Thyroid gland (tissue), 4 donors: ENCODE data around the gene FGF5. TPM values are rescaled to one million over a fixed set of nuclear protein-coding genes. Genes with fewer than 3 reads are reported as not detected.

Experiments used
- DNase-seq, 2 donors: peaks; one replicate each; pipeline ENCODE4 v3.0.0-alpha.2; 2019
- H3K27ac ChIP-seq, 3 donors: fragments of 200-600 bp; sonication (generic); 1 replicate in 2 of 3; 2 replicates in 1 of 3; pipeline ENCODE4 v1.5.1; 2016 to 2019; ENCODE audit warnings: mild to moderate bottlenecking in 1 of 3, moderate library complexity in 1 of 3
- H3K27me3 ChIP-seq: fragments of 200-600 bp; sonication (generic); one replicate; pipeline ENCODE4 v1.5.1; 2019
- H3K36me3 ChIP-seq, 2 donors: fragments of 200-600 bp; sonication (generic); one replicate each; pipeline ENCODE4 v1.5.1; 2016 to 2019
- H3K4me1 ChIP-seq, 2 donors: fragments of 200-600 bp; sonication (generic); one replicate each; pipeline ENCODE4 v1.5.1; 2017 to 2019
- H3K4me3 ChIP-seq, 3 donors: fragments of 200-600 bp; sonication (generic); replicated peaks in 1 of 3; 1 replicate in 2 of 3; 2 replicates in 1 of 3; pipeline ENCODE4 v1.5.1; 2016; ENCODE audit warnings: mild to moderate bottlenecking in 1 of 3
- H3K9me3 ChIP-seq: fragments of 200-600 bp; sonication (generic); one replicate; pipeline ENCODE4 v1.5.1; 2017
- CTCF ChIP-seq, 6 experiments: fragments of 200-600 bp in 3 of 6; fragments of 450-650 bp in 3 of 6; sonication (generic) in 3 of 6; IDR thresholded peaks; one replicate each; pipeline ENCODE4 v1.5.1; 2016 to 2019; ENCODE audit warnings: antibody characterized with exemption in 6 of 6, mild to moderate bottlenecking in 2 of 6, inconsistent platforms in 1 of 6, moderate library complexity in 1 of 6
- POLR2A ChIP-seq, 2 donors: fragments of 450-650 bp; IDR thresholded peaks; one replicate each; pipeline ENCODE4 v1.6.1; 2017; ENCODE audit warnings: antibody characterized with exemption in 2 of 2, mild to moderate bottlenecking in 2 of 2, moderate library complexity in 1 of 2
- WGBS, 2 donors: methylation state at CpG; one replicate each; pipeline ENCODE4 v1.1.5; 2017; 5-methylcytosine and 5-hydroxymethylcytosine counted together
- intact Hi-C: fragments of 100-400 bp; cut with DNase I; formaldehyde crosslinking; loops from one replicate; pipeline ENCODE4 v1.15.1; 2023
- total RNA-seq, 4 donors: library from RNA; depleted of rRNA; stranded (reverse); fragments of >200 nt; gene quantifications; one replicate each; pipeline ENCODE4 v1.2.3, GENCODE V29; 2016

FGF5 gene
- total RNA-seq, 4 donors from 2014 or later = not detected

GRCh38 chr4:80257851-80258250, 8.6 kb upstream of the FGF5 start:
- no peak for DNase-seq
- TF ChIP-seq POLR2A (IDR thresholded peaks at IDR 0.05) (no peak), CTCF (IDR thresholded peaks at IDR 0.05) (no peak)
- intact Hi-C loops = no loop called here
- H3K36me3 ChIP-seq = no peaks in the 10 kb centered on the region
- no peaks in the 10 kb centered on the region for H3K4me1 ChIP-seq
- no peak overlapping the region for H3K27ac ChIP-seq
- no peaks in the 10 kb centered on the region for H3K9me3 ChIP-seq
- no peaks in the 10 kb centered on the region for H3K27me3 ChIP-seq
- no peak overlapping the region for H3K4me3 ChIP-seq

- TF ChIP-seq POLR2A (IDR thresholded peaks at IDR 0.05) (no peak), CTCF (IDR thresholded peaks at IDR 0.05) (no peak)
- intact Hi-C loops = no loop called here
- no peaks in the 10 kb centered on the region for H3K36me3 ChIP-seq
- 38% methylated on average over 4 of the region's 4 CpGs for WGBS, 2 donors
- no peak for DNase-seq
- H3K4me1 ChIP-seq = no peaks in the 10 kb centered on the region
- H3K4me3 ChIP-seq = no peak overlapping the region
- no peak overlapping the region for H3K27ac ChIP-seq
- no peaks in the 10 kb centered on the region for H3K9me3 ChIP-seq
- peaks cover 4% of the 10 kb centered on the region for H3K27me3 ChIP-seq
Measured at GRCh38 chr4:80259012-80259411, 7.5 kb upstream of the FGF5 start.

- H3K27me3 ChIP-seq = peaks cover 4% of the 10 kb centered on the region
- intact Hi-C loops = no loop called here
- H3K36me3 ChIP-seq = no peaks in the 10 kb centered on the region
- H3K4me1 ChIP-seq = no peaks in the 10 kb centered on the region
- no peaks in the 10 kb centered on the region for H3K9me3 ChIP-seq
- no peak overlapping the region for H3K27ac ChIP-seq
- H3K4me3 ChIP-seq = no peak overlapping the region
- TF ChIP-seq POLR2A (IDR thresholded peaks at IDR 0.05) (no peak), CTCF (IDR thresholded peaks at IDR 0.05) (no peak)
- WGBS, 2 donors = 90 to 92% methylated on average over 3 of the region's 3 CpGs
- DNase-seq = no peak
Measured at GRCh38 chr4:80259817-80260216, 6.6 kb upstream of the FGF5 start.

GRCh38 chr4:80261989-80262600, 4.4 kb upstream of the FGF5 start:
- WGBS, 2 donors = 91 to 97% methylated on average over 3 of the region's 3 CpGs
- no peaks in the 10 kb centered on the region for H3K36me3 ChIP-seq
- no peak for DNase-seq
- H3K27me3 ChIP-seq = peaks cover 16% of the 10 kb centered on the region
- intact Hi-C loops = no loop called here
- TF ChIP-seq CTCF (IDR thresholded peaks at IDR 0.05) = no peak
- no peak overlapping the region for H3K4me3 ChIP-seq
- no peak overlapping the region for H3K27ac ChIP-seq
- H3K9me3 ChIP-seq = no peaks in the 10 kb centered on the region
- peaks cover 15 to 17% of the 10 kb centered on the region in 2 donors for H3K4me1 ChIP-seq

- Histone ChIP-seq H3K4me3 (no peak overlapping the region), H3K36me3 (no peaks in the 10 kb centered on the region), H3K4me1 (peaks cover 17 to 18% of the 10 kb centered on the region in 2 donors), H3K27ac (no peak overlapping the region), H3K27me3 (peaks cover 19% of the 10 kb centered on the region), H3K9me3 (no peaks in the 10 kb centered on the region)
- TF ChIP-seq POLR2A (IDR thresholded peaks at IDR 0.05) (no peak), CTCF (IDR thresholded peaks at IDR 0.05) (no peak)
- DNase-seq = no peak
- intact Hi-C loops = no loop called here
- 15 to 28% methylated on average over 27 to 36 of the region's 36 CpGs for WGBS, 2 donors
Measured at GRCh38 chr4:80263541-80264351, 2.7 kb upstream of the FGF5 start.
